Liver (tissue), 9 donors: ENCODE results near the gene ACTN1. TPM values are rescaled to one million over a fixed set of nuclear protein-coding genes. Genes with fewer than 3 reads are reported as not detected.

ENCODE experiments used
- DNase-seq: peaks from one replicate; pipeline ENCODE4 v3.0.0-alpha.2; 2017; ENCODE audit warnings: low spot score
- H3K27ac ChIP-seq, 2 donors: one replicate each; pipeline ENCODE4 v1.7.0; 2013; ENCODE audit warnings: inconsistent platforms in 2 of 2, low read length in 2 of 2, control low read depth in 1 of 2, low read depth in 1 of 2, mild to moderate bottlenecking in 1 of 2
- H3K27me3 ChIP-seq, 4 donors: one replicate each; pipeline versions ENCODE4 v1.6.1 to v1.7.0; 2013; ENCODE audit warnings: low read length in 3 of 4, inconsistent platforms in 1 of 4, mild to moderate bottlenecking in 1 of 4, moderate library complexity in 1 of 4; ENCODE audit not compliant: control insufficient read depth in 4 of 4, insufficient read depth in 4 of 4
- H3K36me3 ChIP-seq, 4 donors: one replicate each; pipeline versions ENCODE4 v1.6.1 to v1.7.0; 2013; ENCODE audit warnings: low read length in 3 of 4, mild to moderate bottlenecking in 3 of 4, low read depth in 1 of 4, moderate library complexity in 1 of 4; ENCODE audit not compliant: control insufficient read depth in 4 of 4, insufficient read depth in 3 of 4
- H3K4me1 ChIP-seq, 4 donors: one replicate each; pipeline versions ENCODE4 v1.6.1 to v1.7.0; 2013; ENCODE audit warnings: low read length in 3 of 4, mild to moderate bottlenecking in 3 of 4, moderate library complexity in 1 of 4; ENCODE audit not compliant: control insufficient read depth in 4 of 4, insufficient read depth in 4 of 4
- H3K4me3 ChIP-seq, 3 donors: one replicate each; pipeline versions ENCODE4 v1.6.1 to v1.7.0; 2013; ENCODE audit warnings: low read length in 3 of 3, control low read depth in 1 of 3, low read depth in 1 of 3, mild to moderate bottlenecking in 1 of 3
- H3K9ac ChIP-seq, 2 donors: one replicate each; pipeline ENCODE4 v1.7.0; 2013; ENCODE audit warnings: low read length in 2 of 2, mild to moderate bottlenecking in 2 of 2, moderate library complexity in 2 of 2, control low read depth in 1 of 2, low read depth in 1 of 2
- H3K9me3 ChIP-seq, 4 donors: one replicate each; pipeline versions ENCODE4 v1.6.1 to v1.7.0; 2013; ENCODE audit warnings: low read length in 3 of 4; ENCODE audit not compliant: control insufficient read depth in 4 of 4
- ATF3 ChIP-seq: IDR thresholded peaks from 2 replicates; pipeline ENCODE4 v1.6.1; 2016; ENCODE audit warnings: antibody characterized with exemption
- CTCF ChIP-seq: fragments of 150-350 bp; IDR thresholded peaks from 2 replicates; pipeline ENCODE4 v1.5.1; 2017; ENCODE audit warnings: improper control_type of control experiment, low read depth, low read length; ENCODE audit not compliant: missing input control
- EGR1 ChIP-seq, 2 donors: IDR thresholded peaks; 2 replicates each; pipeline ENCODE4 v1.6.1; 2016 to 2018; ENCODE audit warnings: antibody characterized with exemption in 2 of 2, low read depth in 2 of 2
- FOXA1 ChIP-seq: IDR thresholded peaks from 2 replicates; pipeline ENCODE4 v1.6.1; 2016; ENCODE audit warnings: antibody characterized with exemption
- FOXA2 ChIP-seq: IDR thresholded peaks from 2 replicates; pipeline ENCODE4 v1.6.1; 2016; ENCODE audit warnings: antibody characterized with exemption
- GABPA ChIP-seq, 2 donors: IDR thresholded peaks in 1 of 2; conservative IDR thresholded peaks in 1 of 2; 2 replicates each; pipeline ENCODE4 v1.6.1; 2016; ENCODE audit warnings: antibody characterized with exemption in 2 of 2, mild to moderate bottlenecking in 1 of 2, moderate library complexity in 1 of 2
- HNF4A ChIP-seq, 2 donors: conservative IDR thresholded peaks; 2 replicates each; pipeline ENCODE4 v1.6.1; 2016; ENCODE audit warnings: antibody characterized with exemption in 2 of 2, mild to moderate bottlenecking in 2 of 2
- HNF4G ChIP-seq: IDR thresholded peaks from 2 replicates; pipeline ENCODE4 v1.6.1; 2016; ENCODE audit warnings: antibody characterized with exemption
- JUND ChIP-seq, 2 donors: IDR thresholded peaks; 2 replicates each; pipeline ENCODE4 v1.6.1; 2016; ENCODE audit warnings: antibody characterized with exemption in 2 of 2
- MAX ChIP-seq: IDR thresholded peaks from 2 replicates; pipeline ENCODE4 v1.6.1; 2016; ENCODE audit warnings: antibody characterized with exemption
- NR2F2 ChIP-seq: IDR thresholded peaks from 2 replicates; pipeline ENCODE4 v1.6.1; 2016; ENCODE audit warnings: antibody characterized with exemption
- RAD21 ChIP-seq, 2 donors: IDR thresholded peaks; 2 replicates each; pipeline ENCODE4 v1.6.1; 2016; ENCODE audit warnings: antibody characterized with exemption in 2 of 2, mild to moderate bottlenecking in 2 of 2
- REST ChIP-seq: IDR thresholded peaks from 2 replicates; pipeline ENCODE4 v1.6.1; 2016; ENCODE audit warnings: antibody characterized with exemption, mild to moderate bottlenecking
- RXRA ChIP-seq, 2 donors: IDR thresholded peaks; 2 replicates each; pipeline ENCODE4 v1.6.1; 2017 to 2018; ENCODE audit warnings: antibody characterized with exemption in 2 of 2, mild to moderate bottlenecking in 1 of 2
- SP1 ChIP-seq: IDR thresholded peaks from 2 replicates; pipeline ENCODE4 v1.6.1; 2018; ENCODE audit warnings: antibody characterized with exemption, mild to moderate bottlenecking
- TAF1 ChIP-seq: conservative IDR thresholded peaks from 2 replicates; pipeline ENCODE4 v1.6.1; 2016; ENCODE audit warnings: antibody characterized with exemption, mild to moderate bottlenecking
- YY1 ChIP-seq: IDR thresholded peaks from 2 replicates; pipeline ENCODE4 v1.6.1; 2016; ENCODE audit warnings: antibody characterized with exemption, mild to moderate bottlenecking
- ZBTB33 ChIP-seq: IDR thresholded peaks from 2 replicates; pipeline ENCODE4 v1.6.1; 2016; ENCODE audit warnings: antibody characterized with exemption
- WGBS: extraction: QIAGEN DNeasy Blood & Tissue Kit; methylation state at CpG from one replicate; pipeline ENCODE4 v1.1.7; 2013; 5-methylcytosine and 5-hydroxymethylcytosine counted together
- polyA plus RNA-seq, 2 donors: library from polyadenylated mRNA; stranded (reverse) in 1 of 2; unstranded in 1 of 2; fragments of 200-250 nt in 1 of 2; fragments of >200 nt in 1 of 2; fragmentation: Nextera tagmentation in 1 of 2; extraction: Ambion mirVana in 1 of 2; gene quantifications; one replicate each; pipeline versions ENCODE4 v1.2.1 to v1.2.3, GENCODE V29; 2013 to 2015
- total RNA-seq, 2 donors: library from RNA; depleted of rRNA; stranded (reverse); fragments of >200 nt; gene quantifications; one replicate each; pipeline ENCODE4 v1.2.3, GENCODE V29; 2014
- donor health status: healthy.
- donor health status: healthy.
- donor health status: healthy.
- donor health status: healthy.
- donor health status: healthy.

The ACTN1 gene
- total and polyA plus RNA-seq, 4 donors, result 36.2 to 100 (median 63.1) TPM

- TF ChIP-seq RXRA (IDR thresholded peaks at IDR 0.05), result peak; percentile 40 to 67
- no peak for TF ChIP-seq ATF3
- TF ChIP-seq GABPA (IDR thresholded peaks at IDR 0.05 in 1 of 2, conservative IDR thresholded peaks at IDR 0.05 in 1 of 2), result no peak
- peak; percentile 29 for TF ChIP-seq HNF4G
- no peak for TF ChIP-seq EGR1 (IDR thresholded peaks at IDR 0.05; ENCODE audit: low read depth in 2 of 2)
- peak; percentile 10 for TF ChIP-seq TAF1
- TF ChIP-seq FOXA1, result no peak
- peak; percentile 51 for TF ChIP-seq NR2F2
- peak; percentile 25 for TF ChIP-seq YY1
Measured at GRCh38 chr14:68938271-68939150, 40.6 kb downstream of the ACTN1 start (continued).

- peak; percentile 80 for TF ChIP-seq ZBTB33
- TF ChIP-seq SP1, result peak; percentile 81
- TF ChIP-seq CTCF, result peak; percentile 30
- TF ChIP-seq NR2F2, result no peak
- TF ChIP-seq ATF3, result peak; percentile 59
- peak; percentile 93 for TF ChIP-seq REST
- peak; percentile 88 for TF ChIP-seq YY1
- peak; percentile 75 for TF ChIP-seq FOXA2
- TF ChIP-seq HNF4A (conservative IDR thresholded peaks at IDR 0.05), result peak in 1 of 2 donors; percentile 64
- no peak for TF ChIP-seq GABPA (IDR thresholded peaks at IDR 0.05 in 1 of 2, conservative IDR thresholded peaks at IDR 0.05 in 1 of 2)
- TF ChIP-seq RAD21 (IDR thresholded peaks at IDR 0.05), result peak; percentile 52 to 61
- TF ChIP-seq JUND (IDR thresholded peaks at IDR 0.05), result peak; percentile 77 to 92
- TF ChIP-seq TAF1, result peak; percentile 75
- no peak for TF ChIP-seq HNF4G
- TF ChIP-seq FOXA1, result peak; percentile 80
- TF ChIP-seq RXRA (IDR thresholded peaks at IDR 0.05), result peak; percentile 78 to 87
- TF ChIP-seq MAX, result peak; percentile 68
- peak; percentile 61 to 73 for TF ChIP-seq EGR1 (IDR thresholded peaks at IDR 0.05; ENCODE audit: low read depth in 2 of 2)
- Histone ChIP-seq H3K9me3 (no peaks in the 10 kb centered on the region), H3K27ac (peak overlapping the region; percentile 93 to 96), H3K4me1 (peaks cover 12 to 75% (median 54%) of the 10 kb centered on the region in 4 donors), H3K4me3 (peak overlapping the region; percentile 23 to 61 (median 26)), H3K36me3 (no peaks in the 10 kb centered on the region), H3K9ac (peak overlapping the region; percentile 73 to 86), H3K27me3 (no peaks in the 10 kb centered on the region)
- 29% methylated on average over 11 of the region's 11 CpGs for WGBS
- no peak for DNase-seq
Measured at GRCh38 chr14:68937471-68938270, 41.4 kb downstream of the ACTN1 start.
